Measurements from ENCODE around the gene TSKU. TPM values are rescaled to one million over a fixed set of nuclear protein-coding genes. Genes with fewer than 3 reads are reported as not detected.

The TSKU gene
- total RNA-seq, 6 experiments from 2014 or later: 8.3 to 11.0 (median 10.1) TPM

DNA sequence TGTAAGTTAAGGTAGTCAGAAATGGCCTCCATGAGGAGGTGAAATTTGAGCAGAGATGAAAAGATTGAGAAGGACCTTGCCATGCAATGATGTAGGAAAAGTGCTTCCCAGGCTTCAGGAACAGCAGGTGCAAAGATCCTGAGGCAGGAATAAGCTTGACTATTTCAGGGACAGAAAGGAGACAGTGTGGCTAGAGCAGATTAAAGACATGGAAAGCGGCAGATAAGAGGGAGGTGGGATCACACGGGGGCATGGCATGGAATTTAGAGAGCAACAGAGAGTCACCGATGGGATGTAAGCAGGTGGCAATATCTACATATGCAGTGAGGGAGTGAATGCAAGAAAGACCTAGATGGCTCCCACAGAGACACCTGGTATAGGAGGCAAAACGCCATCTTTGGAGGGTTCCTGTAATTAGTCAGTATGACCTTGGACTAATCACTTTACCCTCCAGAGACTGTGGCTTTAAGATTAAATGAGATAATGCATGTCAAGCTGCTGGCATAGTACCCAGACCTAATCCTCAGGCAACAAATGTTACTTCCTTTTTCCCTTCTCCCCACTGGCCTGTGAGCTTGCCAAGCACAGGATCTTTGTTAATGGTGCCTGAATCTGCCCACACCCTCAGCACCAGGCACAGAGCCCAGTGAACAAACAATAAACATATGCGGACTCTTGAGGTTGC is 52.9 kb downstream of the TSKU start:
- Mint-ChIP-seq H3K36me3 (ENCODE audit: low read depth) (no peaks in the 10 kb centered on the region), H3K27me3 (ENCODE audit: insufficient read depth) (peaks cover 36% of the 10 kb centered on the region), H3K4me1 (ENCODE audit: low read depth) (peaks cover 3% of the 10 kb centered on the region; the same call in 1 of the 2 replicates), H3K27ac (no peak overlapping the region), H3K9me3 (no peaks in the 10 kb centered on the region), H3K4me3 (no peak overlapping the region)
- TF ChIP-seq, protein P1, sequence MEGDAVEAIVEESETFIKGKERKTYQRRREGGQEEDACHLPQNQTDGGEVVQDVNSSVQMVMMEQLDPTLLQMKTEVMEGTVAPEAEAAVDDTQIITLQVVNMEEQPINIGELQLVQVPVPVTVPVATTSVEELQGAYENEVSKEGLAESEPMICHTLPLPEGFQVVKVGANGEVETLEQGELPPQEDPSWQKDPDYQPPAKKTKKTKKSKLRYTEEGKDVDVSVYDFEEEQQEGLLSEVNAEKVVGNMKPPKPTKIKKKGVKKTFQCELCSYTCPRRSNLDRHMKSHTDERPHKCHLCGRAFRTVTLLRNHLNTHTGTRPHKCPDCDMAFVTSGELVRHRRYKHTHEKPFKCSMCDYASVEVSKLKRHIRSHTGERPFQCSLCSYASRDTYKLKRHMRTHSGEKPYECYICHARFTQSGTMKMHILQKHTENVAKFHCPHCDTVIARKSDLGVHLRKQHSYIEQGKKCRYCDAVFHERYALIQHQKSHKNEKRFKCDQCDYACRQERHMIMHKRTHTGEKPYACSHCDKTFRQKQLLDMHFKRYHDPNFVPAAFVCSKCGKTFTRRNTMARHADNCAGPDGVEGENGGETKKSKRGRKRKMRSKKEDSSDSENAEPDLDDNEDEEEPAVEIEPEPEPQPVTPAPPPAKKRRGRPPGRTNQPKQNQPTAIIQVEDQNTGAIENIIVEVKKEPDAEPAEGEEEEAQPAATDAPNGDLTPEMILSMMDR (IDR thresholded peaks at IDR 0.05): no peak
- DNase-seq: peak; percentile 55

DNA sequence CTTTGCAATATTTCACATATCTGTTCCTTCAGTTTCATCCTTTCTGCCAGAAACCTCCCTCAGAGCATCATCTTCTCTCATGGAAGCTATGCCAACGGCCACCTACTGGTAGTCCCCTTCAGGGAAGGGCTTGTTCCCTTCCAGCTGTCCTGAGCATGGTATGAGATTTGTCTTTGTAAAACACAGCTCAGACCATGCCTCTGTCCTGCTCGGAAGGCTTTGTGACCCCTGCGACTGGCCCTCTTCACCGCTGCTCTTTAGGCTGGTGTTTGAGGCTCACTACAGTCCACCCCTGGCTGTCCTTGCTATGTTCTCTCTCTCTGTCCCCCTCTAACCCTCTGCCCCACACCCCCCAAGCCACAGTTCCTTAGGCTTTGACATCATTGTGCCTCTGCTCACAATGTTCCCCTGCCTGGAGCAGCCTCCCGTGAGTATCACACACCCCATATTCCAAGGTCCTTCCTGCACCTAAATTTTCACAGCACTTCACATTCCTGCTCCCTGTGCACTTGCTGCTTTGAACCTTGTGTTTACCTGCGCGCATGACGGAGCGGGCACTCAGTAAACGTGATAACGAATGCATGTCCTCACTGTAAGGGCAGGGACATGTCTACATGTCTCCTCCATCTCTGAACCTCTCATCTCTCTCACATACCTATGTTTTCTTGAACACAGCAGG is 53.6 kb downstream of the TSKU start:
- Mint-ChIP-seq H3K36me3 (ENCODE audit: low read depth) (no peaks in the 10 kb centered on the region), H3K27ac (no peak overlapping the region), H3K9me3 (no peaks in the 10 kb centered on the region), H3K27me3 (ENCODE audit: insufficient read depth) (peaks cover 37% of the 10 kb centered on the region), H3K4me3 (no peak overlapping the region), H3K4me1 (ENCODE audit: low read depth) (no peaks in the 10 kb centered on the region)
- TF ChIP-seq, protein P1 (IDR thresholded peaks at IDR 0.05): peak; percentile 32
- DNase-seq: no peak

DNA sequence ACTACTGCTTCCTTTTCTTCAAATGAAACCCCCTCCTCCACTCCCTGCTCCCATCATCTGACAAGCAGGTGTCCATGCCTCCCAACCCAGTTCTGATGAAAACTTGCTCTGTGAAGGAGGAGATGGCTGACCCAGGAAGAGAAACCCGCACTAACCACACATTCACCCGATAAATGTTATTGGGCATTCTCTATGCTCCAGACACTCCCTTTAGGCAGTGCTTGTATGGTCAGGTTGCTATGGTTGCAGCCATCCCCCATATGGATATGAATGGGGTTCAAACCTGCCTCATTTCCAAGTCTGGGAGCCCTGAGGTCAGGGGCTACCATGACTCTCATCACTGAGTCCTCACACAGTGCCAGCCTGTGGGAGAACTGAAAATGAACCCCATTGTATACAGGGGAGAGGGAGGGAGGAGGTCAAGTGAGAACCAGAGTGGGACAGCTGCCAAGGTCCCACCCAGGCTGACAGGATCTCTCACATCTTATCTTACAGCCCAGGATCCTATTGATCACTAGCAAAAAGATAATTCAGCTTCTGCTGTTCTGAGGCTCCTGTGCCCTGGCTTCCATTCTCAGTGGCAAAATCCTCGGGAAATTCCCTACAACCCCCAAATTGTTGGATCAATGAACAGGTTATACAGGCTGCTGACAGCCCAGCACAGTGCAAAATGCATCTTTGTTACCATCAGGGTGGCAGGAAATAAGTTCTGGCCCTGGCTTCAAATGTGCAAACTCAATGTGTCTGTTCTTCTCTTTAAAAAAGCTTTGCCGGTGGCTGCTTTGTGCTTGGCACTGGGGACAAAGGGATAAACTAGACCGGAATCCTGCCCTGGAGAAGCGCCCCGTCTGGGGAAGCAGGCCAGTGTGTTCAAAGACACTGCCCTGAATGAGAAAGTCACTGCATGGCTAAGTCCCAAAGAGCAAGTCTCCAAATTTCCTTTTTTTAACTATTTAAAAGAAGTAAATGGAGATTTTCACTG is 54.8 kb downstream of the TSKU start:
- Mint-ChIP-seq H3K4me3 (no peak overlapping the region), H3K36me3 (ENCODE audit: low read depth) (no peaks in the 10 kb centered on the region), H3K27ac (no peak overlapping the region), H3K27me3 (ENCODE audit: insufficient read depth) (peaks cover 35% of the 10 kb centered on the region), H3K4me1 (ENCODE audit: low read depth) (no peaks in the 10 kb centered on the region), H3K9me3 (no peaks in the 10 kb centered on the region)
- DNase-seq: no peak
- TF ChIP-seq, protein P1 (IDR thresholded peaks at IDR 0.05): no peak

DNA sequence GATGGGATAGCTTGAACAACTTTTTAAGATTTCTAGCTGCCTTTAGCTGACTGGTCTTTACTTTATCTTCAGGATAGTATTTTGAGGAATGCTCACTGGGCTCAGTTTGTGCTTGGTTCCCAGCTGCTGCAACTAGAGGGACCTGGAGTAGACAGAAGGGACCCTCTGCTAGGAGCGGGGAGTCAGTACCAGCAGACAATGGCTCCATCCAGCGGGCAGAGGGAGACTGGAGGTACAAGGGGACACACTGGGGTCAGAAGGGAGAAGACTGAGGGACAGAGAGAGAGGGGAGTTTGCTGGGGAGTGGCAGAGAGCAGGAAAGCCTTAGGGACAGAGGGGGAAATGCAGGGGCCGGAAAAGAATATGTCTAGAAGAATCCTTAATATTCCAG is 55.5 kb downstream of the TSKU start:
- no peaks in the 10 kb centered on the region for H3K9me3 Mint-ChIP-seq
- no peaks in the 10 kb centered on the region for H3K4me1 Mint-ChIP-seq (ENCODE audit: low read depth)
- DNase-seq: no peak
- peaks cover 28% of the 10 kb centered on the region for H3K27me3 Mint-ChIP-seq (ENCODE audit: insufficient read depth)
- H3K27ac Mint-ChIP-seq: no peak overlapping the region
- H3K4me3 Mint-ChIP-seq: no peak overlapping the region
- TF ChIP-seq, protein P1 (IDR thresholded peaks at IDR 0.05): peak; percentile 36; the same call in 1 of the 2 replicates
- no peaks in the 10 kb centered on the region for H3K36me3 Mint-ChIP-seq (ENCODE audit: low read depth)

DNA sequence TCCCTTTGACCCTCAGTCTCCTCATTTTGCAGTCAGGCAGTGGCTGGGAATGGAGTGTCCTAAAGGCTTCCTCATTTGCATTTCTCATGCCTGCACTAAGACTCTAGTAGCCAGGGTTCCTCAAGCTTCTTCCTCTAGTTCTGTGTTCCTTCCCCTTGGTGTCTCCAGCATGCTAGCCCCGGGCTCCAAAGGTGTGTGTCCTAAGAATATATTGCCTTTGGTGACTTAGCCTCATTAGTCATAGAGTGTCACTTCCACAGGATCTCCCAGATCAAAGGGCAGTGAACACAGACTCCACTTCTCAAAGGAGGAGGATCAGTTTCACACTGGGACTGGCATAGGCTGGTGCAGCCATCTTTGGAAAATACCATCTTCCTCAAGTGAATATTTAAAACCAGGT is 56.2 kb downstream of the TSKU start:
- DNase-seq: no peak
- Mint-ChIP-seq H3K27me3 (ENCODE audit: insufficient read depth) (peaks cover 27% of the 10 kb centered on the region), H3K36me3 (ENCODE audit: low read depth) (no peaks in the 10 kb centered on the region), H3K9me3 (peaks cover 3% of the 10 kb centered on the region; the same call in 1 of the 2 replicates), H3K4me3 (no peak overlapping the region), H3K27ac (no peak overlapping the region), H3K4me1 (ENCODE audit: low read depth) (no peaks in the 10 kb centered on the region)
- TF ChIP-seq, protein P1 (IDR thresholded peaks at IDR 0.05): no peak

All from HFFc6 (cell line).